ENCODE results near the gene HNRNPC. TPM values are rescaled to one million over a fixed set of nuclear protein-coding genes. Genes with fewer than 3 reads are reported as not detected.
A peak's percentile ranks its signal among the peaks of the same experiment; 100 is the strongest.

Gene HNRNPC
- total RNA-seq, 1 experiment from 2014 or later, result 843 TPM

- TF ChIP-seq CTCF (IDR thresholded peaks at IDR 0.05 in 2 of 3, conservative IDR thresholded peaks at IDR 0.05 in 1 of 3; ENCODE audit: borderline replicate concordance in 1 of 3, insufficient read depth in 1 of 3, low read depth in 2 of 3, low read length in 2 of 3), result no peak
- TF ChIP-seq RAD21 (IDR thresholded peaks at IDR 0.05; ENCODE audit: low read depth), result no peak
- TF ChIP-seq ZNF274 (IDR thresholded peaks at IDR 0.05; ENCODE audit: low read depth, low read length), result no peak
- TF ChIP-seq EGR1 (IDR thresholded peaks at IDR 0.05; ENCODE audit: low read depth), result no peak
- TF ChIP-seq YY1 (IDR thresholded peaks at IDR 0.05; ENCODE audit: extremely low read depth, insufficient replicate concordance, low read depth, low read length), result no peak
- TF ChIP-seq TCF7L2 (IDR thresholded peaks at IDR 0.05; ENCODE audit: borderline replicate concordance, extremely low read depth, insufficient read depth, insufficient read length), result no peak
- no peak for TF ChIP-seq ELF1 (IDR thresholded peaks at IDR 0.05; ENCODE audit: borderline replicate concordance, low read depth)
- no peak for TF ChIP-seq CEBPB (IDR thresholded peaks at IDR 0.05; ENCODE audit: low read depth)
- TF ChIP-seq FOSL1 (IDR thresholded peaks at IDR 0.05; ENCODE audit: low read depth), result no peak
- TF ChIP-seq ZFX (IDR thresholded peaks at IDR 0.05), result no peak
Observed at GRCh38 chr14:21267431-21267845, 1.8 kb downstream of the HNRNPC start (continued).

- ATAC-seq (peak; percentile 51; the same call in 1 of the 2 replicates), DNase-seq (ENCODE audit: low read depth, low spot score) (no peak)
- ChIA-PET CTCF (no interaction called here), POLR2A (interaction anchor here (0.9 to 2.2 kb wide), 5 partner anchors 8 to 247 kb away, joined by 3 to 8 read pairs (median 5); partner anchors contain the start of gene METTL3), RAD21 (ENCODE audit: low non-redundant PET in 1 of 2, low total read pairs in 2 of 2, uncharacterized antibody in 2 of 2, unreplicated experiment in 2 of 2) (no interaction called here)
- Histone ChIP-seq H3K27me3 (ENCODE audit: insufficient read depth, low read length) (no peaks in the 10 kb centered on the region), H3K9me2 (ENCODE audit: insufficient read depth) (no peaks in the 10 kb centered on the region), H3K9ac (ENCODE audit: low read length) (no peak overlapping the region), H3K4me3 (replicated peaks in 1 of 2; ENCODE audit: low read depth in 1 of 2, low read length in 2 of 2) (no peak overlapping the region), H3K27ac (ENCODE audit: low read depth, low read length) (0 out of 2 replicates have a peak overlapping the region, but pooled peaks have one; percentile 10), H2AFZ (ENCODE audit: low read depth, low read length, poor library complexity, severe bottlenecking) (no peak overlapping the region), H3K4me2 (ENCODE audit: low read length) (peak overlapping the region; percentile 16; the same call in 1 of the 2 replicates), H4K20me1 (ENCODE audit: insufficient read depth) (peaks cover 77% of the 10 kb centered on the region), H3K36me3 (ENCODE audit: control insufficient read depth in 1 of 2, insufficient read depth in 2 of 2, low read length in 2 of 2) (peaks cover 71 to 72% of the 10 kb centered on the region in 2 experiments), H3K4me1 (ENCODE audit: control insufficient read depth in 1 of 2, insufficient read depth in 2 of 2, low read length in 2 of 2) (peaks cover 11 to 43% of the 10 kb centered on the region in 2 experiments), H3K79me2 (ENCODE audit: insufficient read depth, low read length) (peaks cover 100% of the 10 kb centered on the region), H3K9me3 (ENCODE audit: control insufficient read depth in 1 of 2, insufficient read depth in 1 of 2, low read depth in 1 of 2, low read length in 2 of 2) (no peaks in the 10 kb centered on the region)
- BruUV-seq (replicated peaks), result no TSS peak
- TF ChIP-seq JUND (IDR thresholded peaks at IDR 0.05) (peak; percentile 10; the same call in 1 of the 2 replicates), EZH2 (IDR thresholded peaks at IDR 0.05) (no peak), CBX3 (IDR thresholded peaks at IDR 0.05; ENCODE audit: low read depth) (no peak), CEBPB (IDR thresholded peaks at IDR 0.05; ENCODE audit: low read depth) (no peak), SIN3A (IDR thresholded peaks at IDR 0.05; ENCODE audit: low read depth) (no peak), TCF7L2 (IDR thresholded peaks at IDR 0.05; ENCODE audit: borderline replicate concordance, extremely low read depth, insufficient read depth, insufficient read length) (no peak), FOSL1 (IDR thresholded peaks at IDR 0.05; ENCODE audit: low read depth) (peak; percentile 27; the same call in 1 of the 2 replicates), YY1 (IDR thresholded peaks at IDR 0.05; ENCODE audit: extremely low read depth, insufficient replicate concordance, low read depth, low read length) (no peak)
- intact Hi-C loops (cut with micrococcal nuclease), result no loop called here
Observed at GRCh38 chr14:21264025-21264801, 5.0 kb downstream of the HNRNPC start.

Measured in HCT116 (cell line).